ENCODE measurements around the gene XXYLT1.

DNA sequence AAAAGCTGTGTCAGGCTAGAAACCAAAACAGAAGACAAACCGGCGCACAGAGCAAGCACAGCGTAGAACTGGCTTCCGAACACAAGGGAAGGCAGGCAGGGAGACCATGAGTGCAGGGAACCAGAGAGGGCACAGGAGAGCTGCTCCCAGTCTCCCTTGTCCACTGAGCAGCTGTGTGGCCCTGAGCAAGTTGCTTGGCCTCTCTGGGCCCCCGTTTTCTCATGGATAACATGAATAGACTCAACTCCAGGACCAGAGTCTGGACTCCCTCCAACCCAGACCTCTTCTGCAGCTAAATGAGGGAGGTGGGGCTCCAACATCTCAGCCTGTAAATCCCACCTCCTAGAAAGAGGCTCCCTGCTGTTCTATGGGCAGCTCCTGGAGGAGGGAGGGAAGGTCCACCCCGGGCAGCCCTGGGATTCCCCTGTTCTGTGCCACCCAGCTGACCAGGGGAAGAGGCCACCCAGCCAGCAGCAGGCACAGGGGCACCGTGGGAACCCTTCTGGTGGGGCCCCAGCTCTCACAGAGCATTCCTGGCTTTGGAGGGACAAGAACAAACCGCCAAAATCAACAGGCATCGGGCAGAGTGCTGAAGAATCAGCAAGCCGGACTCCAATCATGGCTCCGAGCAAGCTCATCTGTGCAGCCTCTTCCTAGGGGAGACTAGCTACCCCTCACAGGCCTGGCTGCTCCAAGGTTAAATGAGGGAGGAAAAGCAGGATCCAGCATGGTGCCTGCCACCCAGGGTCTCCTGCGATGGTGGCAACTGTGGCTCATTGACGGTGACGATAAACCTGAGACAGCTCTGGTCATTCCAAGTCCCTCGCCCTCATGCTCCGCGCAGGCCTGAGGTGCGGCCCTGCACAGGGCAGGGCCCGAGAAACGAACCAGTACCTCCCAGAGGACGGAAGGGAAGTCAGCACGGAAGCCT lies 15.1 kb downstream of the XXYLT1 start:
- TF ChIP-seq, protein P1, sequence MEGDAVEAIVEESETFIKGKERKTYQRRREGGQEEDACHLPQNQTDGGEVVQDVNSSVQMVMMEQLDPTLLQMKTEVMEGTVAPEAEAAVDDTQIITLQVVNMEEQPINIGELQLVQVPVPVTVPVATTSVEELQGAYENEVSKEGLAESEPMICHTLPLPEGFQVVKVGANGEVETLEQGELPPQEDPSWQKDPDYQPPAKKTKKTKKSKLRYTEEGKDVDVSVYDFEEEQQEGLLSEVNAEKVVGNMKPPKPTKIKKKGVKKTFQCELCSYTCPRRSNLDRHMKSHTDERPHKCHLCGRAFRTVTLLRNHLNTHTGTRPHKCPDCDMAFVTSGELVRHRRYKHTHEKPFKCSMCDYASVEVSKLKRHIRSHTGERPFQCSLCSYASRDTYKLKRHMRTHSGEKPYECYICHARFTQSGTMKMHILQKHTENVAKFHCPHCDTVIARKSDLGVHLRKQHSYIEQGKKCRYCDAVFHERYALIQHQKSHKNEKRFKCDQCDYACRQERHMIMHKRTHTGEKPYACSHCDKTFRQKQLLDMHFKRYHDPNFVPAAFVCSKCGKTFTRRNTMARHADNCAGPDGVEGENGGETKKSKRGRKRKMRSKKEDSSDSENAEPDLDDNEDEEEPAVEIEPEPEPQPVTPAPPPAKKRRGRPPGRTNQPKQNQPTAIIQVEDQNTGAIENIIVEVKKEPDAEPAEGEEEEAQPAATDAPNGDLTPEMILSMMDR (IDR thresholded peaks at IDR 0.05) = no peak
- TF ChIP-seq POLR2A (IDR thresholded peaks at IDR 0.05) (no peak), POLR2AphosphoS5 (IDR thresholded peaks at IDR 0.05) (no peak)
